ENCODE results near the gene ATP1A3.

The ATP1A3 gene

GRCh38 chr19:41930322-41930722 is 63.7 kb downstream of the ATP1A3 start:
- no peak overlapping the region for H3K9ac ChIP-seq (ENCODE audit: insufficient read length, low read depth)
- H3K4me3 ChIP-seq (ENCODE audit: insufficient read length, low read depth): no peak overlapping the region
- peaks cover 15% of the 10 kb centered on the region for H3K4me1 ChIP-seq (ENCODE audit: insufficient read depth, insufficient read length)
- H3K27me3 ChIP-seq (ENCODE audit: insufficient read depth, insufficient read length): peaks cover 93% of the 10 kb centered on the region
- no peaks in the 10 kb centered on the region for H3K36me3 ChIP-seq (ENCODE audit: insufficient read depth, insufficient read length, low read length)
- TF ChIP-seq ZNF274 (IDR thresholded peaks at IDR 0.05; ENCODE audit: low read depth, low read length) (no peak), SUZ12 (IDR thresholded peaks at IDR 0.05; ENCODE audit: extremely low read depth, insufficient read depth, insufficient read length) (no peak), YY1 (IDR thresholded peaks at IDR 0.05; ENCODE audit: insufficient read depth, insufficient read length) (no peak)
- H3K9me3 ChIP-seq (ENCODE audit: insufficient read depth, low read length): no peaks in the 10 kb centered on the region
- no peak for DNase-seq (ENCODE audit: low read depth, low spot score)

- peaks cover 15% of the 10 kb centered on the region for H3K4me1 ChIP-seq (ENCODE audit: insufficient read depth, insufficient read length)
- no peaks in the 10 kb centered on the region for H3K9me3 ChIP-seq (ENCODE audit: insufficient read depth, low read length)
- TF ChIP-seq SUZ12 (IDR thresholded peaks at IDR 0.05; ENCODE audit: extremely low read depth, insufficient read depth, insufficient read length) (no peak), ZNF274 (IDR thresholded peaks at IDR 0.05; ENCODE audit: low read depth, low read length) (no peak), YY1 (IDR thresholded peaks at IDR 0.05; ENCODE audit: insufficient read depth, insufficient read length) (no peak)
- H3K27me3 ChIP-seq (ENCODE audit: insufficient read depth, insufficient read length): peaks cover 95% of the 10 kb centered on the region
- no peaks in the 10 kb centered on the region for H3K36me3 ChIP-seq (ENCODE audit: insufficient read depth, insufficient read length, low read length)
- H3K4me3 ChIP-seq (ENCODE audit: insufficient read length, low read depth): no peak overlapping the region
- H3K9ac ChIP-seq (ENCODE audit: insufficient read length, low read depth): no peak overlapping the region
- DNase-seq (ENCODE audit: low read depth, low spot score): no peak
Measured at GRCh38 chr19:41929536-41930071, 64.4 kb downstream of the ATP1A3 start.

- Histone ChIP-seq H3K4me3 (ENCODE audit: insufficient read length, low read depth) (peak overlapping the region; percentile 13), H3K9ac (ENCODE audit: insufficient read length, low read depth) (no peak overlapping the region)
Measured at GRCh38 chr19:41928754-41929535, 65.1 kb downstream of the ATP1A3 start.

DNA sequence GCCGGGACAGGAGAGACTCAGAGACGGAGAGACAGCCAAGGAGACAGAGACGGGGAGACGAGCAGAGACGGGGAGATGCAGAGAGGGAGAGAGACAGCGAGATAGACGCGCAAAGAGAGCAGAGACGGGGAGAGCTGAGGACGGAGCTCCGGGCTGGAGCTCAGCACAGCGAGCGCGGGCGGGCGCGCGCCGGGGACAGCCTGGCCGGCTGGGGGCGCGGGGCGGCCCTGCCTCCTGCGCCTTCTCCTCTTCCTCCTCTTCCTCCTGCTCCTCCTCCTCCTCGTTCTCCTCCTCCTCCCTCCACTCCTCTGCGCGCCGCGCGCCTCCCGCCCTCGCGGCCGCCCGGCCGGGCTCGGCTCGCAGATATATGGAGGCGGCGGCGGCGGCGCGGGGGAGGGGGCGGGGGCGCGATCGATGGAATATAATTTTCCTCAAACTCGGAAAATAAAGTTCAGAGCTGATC is 65.8 kb downstream of the ATP1A3 start, which contains the start of gene ERFL:
Gene ERFL (minus strand): TSS at position 229 of the 463 bp plus-strand sequence. CDS start 15,530 bp downstream, outside the sequence.
- no peaks in the 10 kb centered on the region for H3K36me3 ChIP-seq (ENCODE audit: insufficient read depth, insufficient read length, low read length)
- peak within 1 kb of the TSS; percentile 32 for H3K4me3 ChIP-seq (ENCODE audit: insufficient read length, low read depth)
- peaks cover 15% of the 10 kb centered on the region for H3K4me1 ChIP-seq (ENCODE audit: insufficient read depth, insufficient read length)
- peaks cover 93% of the 10 kb centered on the region for H3K27me3 ChIP-seq (ENCODE audit: insufficient read depth, insufficient read length)
- TF ChIP-seq ZNF274 (IDR thresholded peaks at IDR 0.05; ENCODE audit: low read depth, low read length) (no peak), SUZ12 (IDR thresholded peaks at IDR 0.05; ENCODE audit: extremely low read depth, insufficient read depth, insufficient read length) (no peak), YY1 (IDR thresholded peaks at IDR 0.05; ENCODE audit: insufficient read depth, insufficient read length) (no peak)
- H3K9me3 ChIP-seq (ENCODE audit: insufficient read depth, low read length): no peaks in the 10 kb centered on the region
- H3K9ac ChIP-seq (ENCODE audit: insufficient read length, low read depth): peak within 1 kb of the TSS; percentile 42
- DNase-seq (ENCODE audit: low read depth, low spot score): no peak

More at GRCh38 chr19:41928754-41929535, 65.1 kb downstream of the ATP1A3 start:
- Histone ChIP-seq H3K36me3 (ENCODE audit: insufficient read depth, insufficient read length, low read length) (no peaks in the 10 kb centered on the region), H3K27me3 (ENCODE audit: insufficient read depth, insufficient read length) (peaks cover 96% of the 10 kb centered on the region), H3K4me1 (ENCODE audit: insufficient read depth, insufficient read length) (peaks cover 15% of the 10 kb centered on the region), H3K9me3 (ENCODE audit: insufficient read depth, low read length) (no peaks in the 10 kb centered on the region)
- DNase-seq (ENCODE audit: low read depth, low spot score): no peak
- no peak for TF ChIP-seq YY1 (IDR thresholded peaks at IDR 0.05; ENCODE audit: insufficient read depth, insufficient read length)
- peak; percentile 84 for TF ChIP-seq SUZ12 (IDR thresholded peaks at IDR 0.05; ENCODE audit: extremely low read depth, insufficient read depth, insufficient read length)

DNA sequence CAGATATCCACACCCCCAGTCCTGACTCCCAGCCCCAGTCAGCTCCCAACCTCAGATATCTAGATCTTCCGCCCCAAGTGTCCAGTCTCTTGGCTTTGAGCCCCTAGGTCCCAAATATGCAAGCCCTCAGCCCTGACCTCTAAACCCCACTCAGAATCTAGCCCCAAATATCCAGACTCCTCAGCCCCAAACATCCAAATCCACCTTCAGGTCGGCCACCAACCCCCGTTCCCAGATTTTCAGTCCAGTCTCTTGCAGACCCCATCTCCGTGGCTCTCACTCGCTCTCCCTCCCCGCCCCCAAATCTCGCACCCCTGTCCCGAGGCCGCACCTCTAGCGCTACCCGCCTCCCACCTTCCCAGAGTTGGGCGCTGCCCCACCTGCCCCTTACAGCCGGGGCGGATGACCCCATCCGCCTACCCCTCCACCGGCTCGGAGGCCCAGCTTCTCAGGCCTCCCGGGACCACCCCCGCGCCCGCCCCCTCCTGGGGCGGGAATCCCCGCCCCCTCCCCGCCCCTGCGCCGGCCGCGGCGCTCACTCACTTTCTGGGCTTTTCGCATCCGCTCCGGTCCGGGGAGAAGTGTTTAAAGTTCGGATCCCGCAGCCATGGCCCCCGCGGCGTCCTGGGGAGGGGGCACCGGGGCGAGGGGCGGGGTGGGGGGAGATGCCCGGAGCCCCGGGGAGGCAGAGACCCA is 66.4 kb downstream of the ATP1A3 start:
- peaks cover 15% of the 10 kb centered on the region for H3K4me1 ChIP-seq (ENCODE audit: insufficient read depth, insufficient read length)
- TF ChIP-seq SUZ12 (IDR thresholded peaks at IDR 0.05; ENCODE audit: extremely low read depth, insufficient read depth, insufficient read length): no peak
- no peak for TF ChIP-seq YY1 (IDR thresholded peaks at IDR 0.05; ENCODE audit: insufficient read depth, insufficient read length)
- no peak for TF ChIP-seq ZNF274 (IDR thresholded peaks at IDR 0.05; ENCODE audit: low read depth, low read length)
- H3K4me3 ChIP-seq (ENCODE audit: insufficient read length, low read depth): peak overlapping the region; percentile 32
- no peak for DNase-seq (ENCODE audit: low read depth, low spot score)
- no peaks in the 10 kb centered on the region for H3K36me3 ChIP-seq (ENCODE audit: insufficient read depth, insufficient read length, low read length)
- H3K9ac ChIP-seq (ENCODE audit: insufficient read length, low read depth): no peak overlapping the region
- H3K27me3 ChIP-seq (ENCODE audit: insufficient read depth, insufficient read length): peaks cover 93% of the 10 kb centered on the region
- H3K9me3 ChIP-seq (ENCODE audit: insufficient read depth, low read length): no peaks in the 10 kb centered on the region

- Histone ChIP-seq H3K9me3 (ENCODE audit: insufficient read depth, low read length) (no peaks in the 10 kb centered on the region), H3K36me3 (ENCODE audit: insufficient read depth, insufficient read length, low read length) (no peaks in the 10 kb centered on the region), H3K4me3 (ENCODE audit: insufficient read length, low read depth) (no peak overlapping the region), H3K27me3 (ENCODE audit: insufficient read depth, insufficient read length) (peaks cover 93% of the 10 kb centered on the region), H3K4me1 (ENCODE audit: insufficient read depth, insufficient read length) (peaks cover 11% of the 10 kb centered on the region), H3K9ac (ENCODE audit: insufficient read length, low read depth) (no peak overlapping the region)
- DNase-seq (ENCODE audit: low read depth, low spot score): no peak
- TF ChIP-seq ZNF274 (IDR thresholded peaks at IDR 0.05; ENCODE audit: low read depth, low read length) (no peak), YY1 (IDR thresholded peaks at IDR 0.05; ENCODE audit: insufficient read depth, insufficient read length) (no peak), SUZ12 (IDR thresholded peaks at IDR 0.05; ENCODE audit: extremely low read depth, insufficient read depth, insufficient read length) (no peak)
Measured at GRCh38 chr19:41926763-41927496, 67.1 kb downstream of the ATP1A3 start.
